Measurements from ENCODE around the gene LRIG3. TPM values are rescaled to one million over a fixed set of nuclear protein-coding genes. Genes with fewer than 3 reads are reported as not detected.

The LRIG3 gene
- total RNA-seq, 4 donors from 2014 or later, result 32.4 to 87.2 (median 68.4) TPM

- TF ChIP-seq, protein P1, sequence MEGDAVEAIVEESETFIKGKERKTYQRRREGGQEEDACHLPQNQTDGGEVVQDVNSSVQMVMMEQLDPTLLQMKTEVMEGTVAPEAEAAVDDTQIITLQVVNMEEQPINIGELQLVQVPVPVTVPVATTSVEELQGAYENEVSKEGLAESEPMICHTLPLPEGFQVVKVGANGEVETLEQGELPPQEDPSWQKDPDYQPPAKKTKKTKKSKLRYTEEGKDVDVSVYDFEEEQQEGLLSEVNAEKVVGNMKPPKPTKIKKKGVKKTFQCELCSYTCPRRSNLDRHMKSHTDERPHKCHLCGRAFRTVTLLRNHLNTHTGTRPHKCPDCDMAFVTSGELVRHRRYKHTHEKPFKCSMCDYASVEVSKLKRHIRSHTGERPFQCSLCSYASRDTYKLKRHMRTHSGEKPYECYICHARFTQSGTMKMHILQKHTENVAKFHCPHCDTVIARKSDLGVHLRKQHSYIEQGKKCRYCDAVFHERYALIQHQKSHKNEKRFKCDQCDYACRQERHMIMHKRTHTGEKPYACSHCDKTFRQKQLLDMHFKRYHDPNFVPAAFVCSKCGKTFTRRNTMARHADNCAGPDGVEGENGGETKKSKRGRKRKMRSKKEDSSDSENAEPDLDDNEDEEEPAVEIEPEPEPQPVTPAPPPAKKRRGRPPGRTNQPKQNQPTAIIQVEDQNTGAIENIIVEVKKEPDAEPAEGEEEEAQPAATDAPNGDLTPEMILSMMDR (IDR thresholded peaks at IDR 0.05; ENCODE audit: low read depth), result no peak
Measured at GRCh38 chr12:58901664-58902063, 18.6 kb downstream of the LRIG3 start.

- TF ChIP-seq, protein P1 (IDR thresholded peaks at IDR 0.05; ENCODE audit: low read depth), result no peak
Measured at GRCh38 chr12:58897969-58898368, 22.3 kb downstream of the LRIG3 start.

GRCh38 chr12:58896278-58896677 lies 24.0 kb downstream of the LRIG3 start:
- TF ChIP-seq, protein P1 (IDR thresholded peaks at IDR 0.05; ENCODE audit: low read depth), result no peak

- TF ChIP-seq, protein P1 (IDR thresholded peaks at IDR 0.05; ENCODE audit: low read depth), result no peak
Measured at GRCh38 chr12:58895053-58895452, 25.3 kb downstream of the LRIG3 start.

GRCh38 chr12:58894040-58894439 lies 26.3 kb downstream of the LRIG3 start:
- TF ChIP-seq, protein P1 (IDR thresholded peaks at IDR 0.05; ENCODE audit: low read depth), result no peak

GRCh38 chr12:58893495-58893894 lies 26.8 kb downstream of the LRIG3 start:
- TF ChIP-seq, protein P1 (IDR thresholded peaks at IDR 0.05; ENCODE audit: low read depth), result no peak

DNA sequence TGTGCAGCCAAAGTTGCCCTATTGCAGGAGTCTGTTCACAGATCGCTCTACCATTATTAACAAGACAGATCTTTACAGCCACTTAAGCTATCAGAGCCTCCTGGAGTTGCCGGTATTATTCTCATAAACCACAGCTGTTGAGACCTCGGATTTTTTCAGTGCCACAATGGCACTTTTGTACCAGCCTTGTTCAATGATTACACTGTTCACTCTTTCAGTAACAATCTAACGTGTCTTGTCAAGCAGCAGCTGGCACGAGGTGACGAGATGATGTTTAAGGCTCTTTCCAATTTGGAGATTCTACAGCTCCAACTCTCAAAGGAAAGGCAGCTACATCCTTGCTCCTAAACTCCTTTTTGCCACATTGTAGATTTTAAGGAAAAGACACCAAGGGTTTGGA lies 30.7 kb downstream of the LRIG3 start:
- TF ChIP-seq, protein P1 (IDR thresholded peaks at IDR 0.05; ENCODE audit: low read depth), result no peak
